ENCODE results near the gene FAP.
A peak's percentile ranks its signal among the peaks of the same experiment; 100 is the strongest.

Gene FAP

GRCh38 chr2:162123806-162124758 is 119.2 kb downstream of the FAP start:
- DNase-seq, result peak; percentile 33
